Osteocyte (in vitro differentiated cells): ENCODE results near the gene PYHIN1. TPM values are rescaled to one million over a fixed set of nuclear protein-coding genes. Genes with fewer than 3 reads are reported as not detected.

Experiments
- DNase-seq: peaks from one replicate; pipeline ENCODE4 v3.0.0; 2021; ENCODE audit warnings: mixed read lengths; ENCODE audit not compliant: unreplicated experiment; ENCODE audit errors: extremely low spot score
- H3K27ac Mint-ChIP-seq: one replicate; pipeline ENCODE4 v1.8.0; 2021; ENCODE audit warnings: mild to moderate bottlenecking, mixed read lengths; ENCODE audit not compliant: unreplicated experiment
- H3K27me3 Mint-ChIP-seq: one replicate; pipeline ENCODE4 v1.8.0; 2021; ENCODE audit warnings: mixed read lengths; ENCODE audit not compliant: unreplicated experiment
- H3K36me3 Mint-ChIP-seq: one replicate; pipeline ENCODE4 v1.8.0; 2021; ENCODE audit warnings: mixed read lengths; ENCODE audit not compliant: unreplicated experiment
- H3K4me1 Mint-ChIP-seq: one replicate; pipeline ENCODE4 v1.8.0; 2021; ENCODE audit warnings: mixed read lengths; ENCODE audit not compliant: unreplicated experiment
- H3K4me3 Mint-ChIP-seq: one replicate; pipeline ENCODE4 v1.8.0; 2021; ENCODE audit warnings: mild to moderate bottlenecking, moderate library complexity, mixed read lengths; ENCODE audit not compliant: unreplicated experiment
- H3K9me3 Mint-ChIP-seq: one replicate; pipeline ENCODE4 v1.8.0; 2021; ENCODE audit warnings: mixed read lengths; ENCODE audit not compliant: unreplicated experiment
- long read RNA-seq: library from polyadenylated mRNA; unstranded; transcript quantifications from one replicate; pipeline ENCODE4 v2.0.0, GENCODE V29; 2021
- total RNA-seq: library from RNA; stranded (reverse); gene quantifications from 2 replicates; pipeline ENCODE4 v1.2.1, GENCODE V29; 2021
- TF ChIP-seq, protein P1 (sequence below): fragments of 200-600 bp; sonication (generic); IDR thresholded peaks from 2 replicates; pipeline ENCODE4 v1.5.0; 2021; ENCODE audit warnings: antibody characterized with exemption, mild to moderate bottlenecking, moderate library complexity

PYHIN1 gene
- not detected in 2 replicates for total RNA-seq
- long read RNA-seq, result 0 reads

DNA sequence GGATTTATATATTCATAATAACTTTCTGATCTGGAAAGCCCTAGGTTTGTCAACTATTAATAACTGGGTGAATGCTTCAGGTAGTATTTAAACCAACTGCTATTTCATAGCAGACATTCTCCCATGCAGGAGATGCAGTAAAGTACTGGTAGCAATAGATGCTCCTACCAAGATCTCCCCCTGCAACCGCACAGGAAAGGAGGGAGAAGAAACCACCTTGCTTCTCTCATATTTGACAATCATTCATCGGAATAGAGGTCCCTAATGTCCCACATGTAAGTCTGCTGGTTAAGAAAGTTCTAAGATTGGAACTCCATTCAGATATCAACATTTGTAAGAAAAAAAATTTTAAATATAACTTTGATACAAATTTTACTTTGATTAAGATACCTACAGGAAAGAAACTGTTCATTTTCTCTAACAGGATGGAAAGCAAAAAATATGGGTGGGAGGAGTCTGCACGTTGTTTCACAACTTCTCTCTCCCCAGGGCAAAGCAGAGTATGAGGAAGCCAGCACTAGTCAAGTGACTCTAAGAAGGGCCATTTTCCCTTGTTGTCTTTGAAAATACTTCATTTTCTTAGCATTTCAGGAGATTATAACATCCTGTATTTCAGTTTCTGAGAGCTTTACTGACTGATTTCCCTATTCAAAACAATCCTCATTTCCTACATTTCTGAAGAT, at the start of gene PYHIN1:
TSS of gene PYHIN1 (plus strand) at position 498 of the 683 bp plus-strand sequence. CDS start 5,359 bp downstream, outside the sequence.
- TF ChIP-seq, protein P1, sequence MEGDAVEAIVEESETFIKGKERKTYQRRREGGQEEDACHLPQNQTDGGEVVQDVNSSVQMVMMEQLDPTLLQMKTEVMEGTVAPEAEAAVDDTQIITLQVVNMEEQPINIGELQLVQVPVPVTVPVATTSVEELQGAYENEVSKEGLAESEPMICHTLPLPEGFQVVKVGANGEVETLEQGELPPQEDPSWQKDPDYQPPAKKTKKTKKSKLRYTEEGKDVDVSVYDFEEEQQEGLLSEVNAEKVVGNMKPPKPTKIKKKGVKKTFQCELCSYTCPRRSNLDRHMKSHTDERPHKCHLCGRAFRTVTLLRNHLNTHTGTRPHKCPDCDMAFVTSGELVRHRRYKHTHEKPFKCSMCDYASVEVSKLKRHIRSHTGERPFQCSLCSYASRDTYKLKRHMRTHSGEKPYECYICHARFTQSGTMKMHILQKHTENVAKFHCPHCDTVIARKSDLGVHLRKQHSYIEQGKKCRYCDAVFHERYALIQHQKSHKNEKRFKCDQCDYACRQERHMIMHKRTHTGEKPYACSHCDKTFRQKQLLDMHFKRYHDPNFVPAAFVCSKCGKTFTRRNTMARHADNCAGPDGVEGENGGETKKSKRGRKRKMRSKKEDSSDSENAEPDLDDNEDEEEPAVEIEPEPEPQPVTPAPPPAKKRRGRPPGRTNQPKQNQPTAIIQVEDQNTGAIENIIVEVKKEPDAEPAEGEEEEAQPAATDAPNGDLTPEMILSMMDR, result no peak
- H3K4me3 Mint-ChIP-seq, result no peak within 1 kb of the TSS

DNA sequence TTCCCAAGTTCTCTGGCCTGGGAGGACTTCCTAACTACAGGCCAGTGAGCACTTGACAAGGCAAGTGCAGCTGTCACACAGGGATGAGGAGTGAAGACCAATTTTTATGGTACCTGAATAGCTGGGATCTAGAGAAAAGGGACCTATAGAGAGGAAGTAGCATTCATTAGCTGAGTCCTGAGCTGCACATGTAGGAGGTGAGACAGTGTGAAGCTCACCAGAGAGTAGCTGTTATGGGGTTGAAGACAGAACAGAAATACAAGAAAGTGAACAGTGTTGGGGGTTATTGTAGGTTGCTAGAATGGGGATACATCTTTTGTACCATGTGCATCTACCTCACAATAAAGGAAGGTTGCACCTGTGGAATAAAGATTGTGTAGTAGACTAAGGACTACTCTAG, 37.7 kb upstream of the PYHIN1 start:
- no peak overlapping the region for H3K4me3 Mint-ChIP-seq
- no peak for DNase-seq
- H3K27me3 Mint-ChIP-seq, result no peaks in the 10 kb centered on the region
- no peaks in the 10 kb centered on the region for H3K9me3 Mint-ChIP-seq
- H3K27ac Mint-ChIP-seq, result no peak overlapping the region
- no peaks in the 10 kb centered on the region for H3K4me1 Mint-ChIP-seq
- no peaks in the 10 kb centered on the region for H3K36me3 Mint-ChIP-seq
- TF ChIP-seq, protein P1, result no peak

More for the DNA sequence above, at the start of gene PYHIN1:
- Mint-ChIP-seq H3K27me3 (no peaks in the 10 kb centered on the region), H3K36me3 (no peaks in the 10 kb centered on the region), H3K27ac (no peak within 1 kb of the TSS), H3K9me3 (peaks cover 5% of the 10 kb centered on the region), H3K4me1 (no peaks in the 10 kb centered on the region)
- DNase-seq, result no peak

DNA sequence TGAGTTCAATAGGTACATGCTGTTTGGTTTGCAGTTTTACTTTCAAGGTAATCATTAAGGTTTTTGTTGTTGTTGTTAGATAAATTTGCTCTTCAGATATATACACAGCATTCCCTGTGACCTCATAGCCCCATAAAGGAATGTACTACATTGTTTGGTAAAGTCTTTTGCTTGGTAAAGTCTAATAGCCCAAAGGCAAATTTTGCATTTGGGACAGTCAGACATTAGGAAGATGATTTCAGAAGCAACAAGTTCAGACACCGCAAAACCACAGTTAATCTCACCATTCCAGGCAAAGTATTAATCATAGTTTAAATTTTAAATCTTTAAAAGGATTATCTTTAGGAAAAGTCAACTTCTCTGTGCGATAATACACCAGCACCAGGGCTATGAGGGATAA, 32.6 kb upstream of the PYHIN1 start:
- no peak for DNase-seq
- no peak overlapping the region for H3K27ac Mint-ChIP-seq
- no peaks in the 10 kb centered on the region for H3K9me3 Mint-ChIP-seq
- H3K4me1 Mint-ChIP-seq, result no peaks in the 10 kb centered on the region
- H3K27me3 Mint-ChIP-seq, result no peaks in the 10 kb centered on the region
- TF ChIP-seq, protein P1, result no peak
- H3K4me3 Mint-ChIP-seq, result no peak overlapping the region
- no peaks in the 10 kb centered on the region for H3K36me3 Mint-ChIP-seq

GRCh38 chr1:158901623-158902022, 29.7 kb upstream of the PYHIN1 start:
- Mint-ChIP-seq H3K36me3 (no peaks in the 10 kb centered on the region), H3K4me3 (no peak overlapping the region), H3K4me1 (no peaks in the 10 kb centered on the region), H3K9me3 (no peaks in the 10 kb centered on the region), H3K27me3 (no peaks in the 10 kb centered on the region), H3K27ac (no peak overlapping the region)
- TF ChIP-seq, protein P1, result no peak
- DNase-seq, result no peak

- no peaks in the 10 kb centered on the region for H3K4me1 Mint-ChIP-seq
- TF ChIP-seq, protein P1, result no peak
- no peaks in the 10 kb centered on the region for H3K36me3 Mint-ChIP-seq
- H3K4me3 Mint-ChIP-seq, result no peak overlapping the region
- H3K9me3 Mint-ChIP-seq, result peaks cover 18% of the 10 kb centered on the region
- DNase-seq, result no peak
- H3K27ac Mint-ChIP-seq, result no peak overlapping the region
- no peaks in the 10 kb centered on the region for H3K27me3 Mint-ChIP-seq
These were observed 15.3 kb upstream of the PYHIN1 start for GRCh38 chr1:158916085-158916484.
